LNCAP (cell line): ENCODE measurements around the gene KLHL6.

Source experiments
- CTCF ChIP-seq: fragments of 450-650 bp; IDR thresholded peaks from 2 replicates; pipeline ENCODE4 v1.5.1; 2017; ENCODE audit warnings: mild to moderate bottlenecking

The KLHL6 gene

GRCh38 chr3:183578179-183578578 is 22.7 kb upstream of the KLHL6 start:
- no peak for TF ChIP-seq CTCF

GRCh38 chr3:183577346-183577745 is 21.8 kb upstream of the KLHL6 start:
- TF ChIP-seq CTCF: no peak

GRCh38 chr3:183576487-183577107 is 21.1 kb upstream of the KLHL6 start:
- no peak for TF ChIP-seq CTCF

- no peak for TF ChIP-seq CTCF
Observed at GRCh38 chr3:183572935-183573334, 17.4 kb upstream of the KLHL6 start.

- TF ChIP-seq CTCF: no peak
Observed at GRCh38 chr3:183566880-183567279, 11.4 kb upstream of the KLHL6 start.

DNA sequence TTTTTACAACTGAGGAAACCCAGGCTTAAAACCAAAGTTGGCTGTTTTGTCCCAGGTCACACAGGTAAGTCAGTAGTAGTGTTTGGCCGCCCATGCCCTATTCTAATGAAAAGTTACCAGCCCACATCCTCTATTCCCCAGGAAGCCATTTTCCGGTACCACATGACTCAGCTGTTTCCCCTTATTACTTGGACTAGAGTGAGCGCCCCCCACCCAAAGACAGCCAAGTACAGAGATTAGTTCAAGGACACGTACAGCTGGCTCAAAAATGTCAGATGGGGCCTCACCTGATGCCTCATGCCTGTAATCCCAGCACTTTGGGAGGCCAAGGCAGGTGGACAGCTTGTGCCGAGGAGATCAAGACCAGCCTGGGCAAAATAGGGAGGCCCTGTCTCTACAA is 8.5 kb upstream of the KLHL6 start:
- TF ChIP-seq CTCF: no peak

GRCh38 chr3:183563536-183563874 is 8.0 kb upstream of the KLHL6 start:
- TF ChIP-seq CTCF: no peak

DNA sequence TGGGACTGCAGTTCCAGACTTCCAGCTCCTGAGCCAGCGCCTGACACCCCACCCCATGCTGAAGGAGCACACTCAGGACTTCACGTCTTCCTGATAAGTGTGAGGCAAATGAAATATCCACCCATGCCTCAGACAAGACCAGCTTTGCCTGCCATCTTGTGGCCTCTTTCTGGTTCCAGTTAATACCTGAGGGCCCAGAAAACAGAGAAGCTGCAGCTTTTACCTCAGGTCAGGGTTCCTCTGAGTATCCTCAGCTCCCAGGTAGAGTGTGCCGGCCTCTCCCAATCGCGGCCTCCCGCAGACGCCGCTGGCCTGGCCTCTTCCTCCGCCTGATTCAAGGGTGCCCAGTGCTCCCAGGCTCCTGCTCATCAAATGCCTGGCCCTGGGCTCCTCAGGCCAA is 5.1 kb upstream of the KLHL6 start:
- no peak for TF ChIP-seq CTCF
